H1 (cell line): ENCODE data around the gene DFFA. TPM values are rescaled to one million over a fixed set of nuclear protein-coding genes. Genes with fewer than 3 reads are reported as not detected.

Source experiments
- CTCF ChIA-PET: fragments of 300-600 bp; sonication (Branson Sonifier 250); formaldehyde crosslinking; loops from one replicate; lab custom pipeline; 2021; ENCODE audit not compliant: partially characterized antibody; lab: Charles Lee
- POLR2A ChIA-PET: fragments of 300-600 bp; sonication (Branson Sonifier 250); formaldehyde crosslinking; loops from one replicate; lab custom pipeline; 2021; ENCODE audit warnings: inconsistent platforms; ENCODE audit not compliant: partially characterized antibody; lab: Charles Lee
- DNase-seq, 2 experiments: peaks; one replicate each; pipeline versions ENCODE4 v3.0.0 to v3.0.0-alpha.2; 2010 to 2022; ENCODE audit warnings: low spot score in 2 of 2, low read depth in 1 of 2, mixed read lengths in 1 of 2
- FAIRE-seq: peaks from 2 replicates; lab custom pipeline; 2011; peaks lifted over from hg19 to GRCh38; lab: Jason Lieb, UNC
- H2AFZ ChIP-seq: 2 replicates; pipeline ENCODE4 v1.8.1; 2012; ENCODE audit warnings: low read length, inconsistent platforms
- H2AK5ac ChIP-seq: 2 replicates; pipeline ENCODE4 v1.6.1; 2013; ENCODE audit warnings: low read depth, low read length
- H2BK120ac ChIP-seq: replicated peaks from 2 replicates; pipeline ENCODE3; 2013; ENCODE audit warnings: low read depth, low read length, inconsistent platforms
- H2BK12ac ChIP-seq: 2 replicates; pipeline ENCODE4 v1.6.1; 2013; ENCODE audit warnings: low read depth, low read length
- H2BK15ac ChIP-seq: 2 replicates; pipeline ENCODE4 v1.6.1; 2013; ENCODE audit warnings: low read length
- H2BK20ac ChIP-seq: 2 replicates; pipeline ENCODE4 v1.6.1; 2013; ENCODE audit warnings: low read length
- H2BK5ac ChIP-seq: 2 replicates; pipeline ENCODE4 v1.6.1; 2013; ENCODE audit warnings: low read depth, low read length
- H3K14ac ChIP-seq: 2 replicates; pipeline ENCODE4 v1.6.1; 2013; ENCODE audit warnings: inconsistent platforms; ENCODE audit not compliant: insufficient read length
- H3K18ac ChIP-seq: 2 replicates; pipeline ENCODE4 v1.6.1; 2013; ENCODE audit warnings: low read length; ENCODE audit errors: extremely low read depth
- H3K23ac ChIP-seq: 2 replicates; pipeline ENCODE4 v1.6.1; 2013; ENCODE audit warnings: inconsistent platforms; ENCODE audit not compliant: insufficient read length
- H3K23me2 ChIP-seq: 2 replicates; pipeline ENCODE4 v1.6.1; 2013; ENCODE audit warnings: low read depth, low read length
- H3K27ac ChIP-seq: 2 replicates; pipeline ENCODE4 v1.6.1; 2011; ENCODE audit warnings: low read depth, low read length, inconsistent platforms
- H3K27me3 ChIP-seq, 4 experiments: replicated peaks in 1 of 4; 1 replicate in 1 of 4; 2 replicates in 3 of 4; pipeline versions ENCODE4 v1.6.1 to v1.8.1; 2011 to 2013; ENCODE audit warnings: low read length in 3 of 4, mild to moderate bottlenecking in 3 of 4, inconsistent platforms in 2 of 4, mixed read lengths in 2 of 4, moderate library complexity in 1 of 4; ENCODE audit not compliant: control insufficient read depth in 3 of 4, insufficient read depth in 3 of 4; ENCODE audit errors: extremely low read depth in 1 of 4
- H3K36me3 ChIP-seq, 4 experiments: 2 replicates each; pipeline versions ENCODE4 v1.6.1 to v1.8.1; 2011 to 2013; ENCODE audit warnings: mild to moderate bottlenecking in 4 of 4, low read length in 3 of 4, moderate library complexity in 2 of 4, control low read depth in 1 of 4, inconsistent platforms in 1 of 4; ENCODE audit not compliant: insufficient read depth in 4 of 4, control insufficient read depth in 2 of 4
- H3K4ac ChIP-seq: replicated peaks from 2 replicates; pipeline ENCODE3; 2013; ENCODE audit warnings: low read length, low read depth, mixed read lengths, inconsistent platforms; ENCODE audit not compliant: insufficient read length
- H3K4me1 ChIP-seq, 4 experiments: replicated peaks in 1 of 4; 1 replicate in 1 of 4; 2 replicates in 3 of 4; pipeline versions ENCODE4 v1.6.1 to v1.8.1; 2011 to 2013; ENCODE audit warnings: low read length in 3 of 4, inconsistent platforms in 2 of 4, mixed read lengths in 1 of 4; ENCODE audit not compliant: insufficient read depth in 4 of 4, control insufficient read depth in 3 of 4
- H3K4me2 ChIP-seq, 2 experiments: 2 replicates each; pipeline versions ENCODE4 v1.6.1 to v1.8.1; 2011 to 2013; ENCODE audit warnings: low read depth in 2 of 2, low read length in 2 of 2, control low read depth in 1 of 2, inconsistent platforms in 1 of 2, mild to moderate bottlenecking in 1 of 2; ENCODE audit not compliant: insufficient read depth in 1 of 2
- H3K4me3 ChIP-seq, 4 experiments: fragments of 200-600, 300-600 bp in 1 of 4; sonication (generic), shearing (Covaris generic), sonication (Bioruptor Twin) in 1 of 4; 2 replicates each; pipeline versions ENCODE4 v1.5.1 to v1.8.1; 2011 to 2016; ENCODE audit warnings: low read length in 4 of 4, low read depth in 3 of 4, control low read depth in 2 of 4, inconsistent platforms in 2 of 4, mild to moderate bottlenecking in 2 of 4, mixed read lengths in 1 of 4, moderate library complexity in 1 of 4; ENCODE audit not compliant: insufficient read depth in 2 of 4; ENCODE audit errors: extremely low read depth in 1 of 4
- H3K56ac ChIP-seq: replicated peaks from 2 replicates; pipeline ENCODE3; 2013; ENCODE audit warnings: low read depth, mild to moderate bottlenecking, mixed read lengths, low read length, inconsistent platforms; ENCODE audit not compliant: insufficient read length
- H3K79me1 ChIP-seq: 2 replicates; pipeline ENCODE4 v1.6.1; 2013; ENCODE audit warnings: low read depth, low read length, control low read depth
- H3K79me2 ChIP-seq, 2 experiments: 2 replicates each; pipeline versions ENCODE4 v1.6.1 to v1.8.1; 2012 to 2013; ENCODE audit warnings: low read length in 2 of 2, mild to moderate bottlenecking in 2 of 2, inconsistent platforms in 1 of 2; ENCODE audit not compliant: insufficient read depth in 2 of 2, control insufficient read depth in 1 of 2
- H3K9ac ChIP-seq, 4 experiments: replicated peaks in 1 of 4; 1 replicate in 1 of 4; 2 replicates in 3 of 4; pipeline versions ENCODE4 v1.6.1 to v1.8.1; 2011 to 2013; ENCODE audit warnings: low read depth in 3 of 4, low read length in 3 of 4, control low read depth in 2 of 4, mild to moderate bottlenecking in 2 of 4, moderate library complexity in 2 of 4, inconsistent platforms in 1 of 4; ENCODE audit errors: extremely low read depth in 1 of 4
- H3K9me3 ChIP-seq, 2 experiments: 2 replicates each; pipeline versions ENCODE4 v1.6.1 to v1.8.1; 2012 to 2013; ENCODE audit warnings: mild to moderate bottlenecking in 2 of 2, moderate library complexity in 2 of 2, control low read depth in 1 of 2, inconsistent platforms in 1 of 2, low read depth in 1 of 2, low read length in 1 of 2, mixed read lengths in 1 of 2; ENCODE audit not compliant: insufficient read depth in 2 of 2
- H4K20me1 ChIP-seq, 2 experiments: replicated peaks in 1 of 2; 2 replicates each; pipeline versions ENCODE3 to v1.8.1; 2011 to 2013; ENCODE audit warnings: inconsistent platforms in 2 of 2, low read length in 2 of 2, mild to moderate bottlenecking in 1 of 2; ENCODE audit not compliant: insufficient read depth in 2 of 2, control insufficient read depth in 1 of 2
- H4K5ac ChIP-seq: 2 replicates; pipeline ENCODE4 v1.6.1; 2013; ENCODE audit warnings: low read length, low read depth, mixed read lengths, inconsistent platforms; ENCODE audit not compliant: insufficient read length
- H4K8ac ChIP-seq: 2 replicates; pipeline ENCODE4 v1.8.0; 2013; ENCODE audit warnings: mild to moderate bottlenecking, moderate library complexity, low read length, inconsistent platforms; ENCODE audit not compliant: insufficient read depth; ENCODE audit errors: extremely low read depth
- H4K91ac ChIP-seq: replicated peaks from 2 replicates; pipeline ENCODE3; 2013; ENCODE audit warnings: low read length, mixed read lengths, inconsistent platforms; ENCODE audit not compliant: insufficient read length
- CREB1 ChIP-seq: IDR thresholded peaks from 2 replicates; pipeline ENCODE4 v1.6.1; 2012; ENCODE audit warnings: inconsistent platforms
- GABPA ChIP-seq: IDR thresholded peaks from 2 replicates; pipeline ENCODE4 v1.6.1; 2011; ENCODE audit warnings: mild to moderate bottlenecking, low read length, moderate library complexity, borderline replicate concordance; ENCODE audit not compliant: insufficient read depth
- SP2 ChIP-seq: IDR thresholded peaks from 2 replicates; pipeline ENCODE4 v1.6.1; 2012; ENCODE audit warnings: mild to moderate bottlenecking, low read length, inconsistent platforms
- ZNF274 ChIP-seq: IDR thresholded peaks from 2 replicates; pipeline ENCODE4 v1.7.0; 2012; ENCODE audit warnings: low read length, borderline replicate concordance; ENCODE audit errors: extremely low read depth
- WGBS, 2 experiments: shearing (Covaris generic) in 1 of 2; methylation state at CpG; one replicate each; pipeline versions ENCODE4 v1.1.6 to v1.1.7; 2013 to 2015; ENCODE audit warnings: low lambda C conversion rate in 2 of 2, mixed read lengths in 2 of 2, inconsistent platforms in 1 of 2, low coverage in 1 of 2, missing lambda C conversion rate in 1 of 2; ENCODE audit not compliant: insufficient replicate concordance in 2 of 2, insufficient coverage in 1 of 2, insufficient read length in 1 of 2; ENCODE audit errors: extremely low coverage in 1 of 2, missing lambda C conversion rate in 1 of 2; 5-methylcytosine and 5-hydroxymethylcytosine counted together
- polyA plus RNA-seq, 7 experiments: library from polyadenylated mRNA; depleted of rRNA in 3 of 7; stranded (reverse) in 5 of 7; unstranded in 2 of 7; fragments of >200 nt in 5 of 7; fragments of 200-250 nt in 2 of 7; gene quantifications; 1 replicate in 5 of 7; 2 replicates in 1 of 7; 4 replicates in 1 of 7; pipeline versions ENCODE4 v1.2.1 to v1.2.3, GENCODE V29; 2011 to 2013; ENCODE audit warnings: missing spikeins in 2 of 7, mixed read lengths in 2 of 7
- total RNA-seq: library from RNA; stranded (reverse); fragmentation: NEBNext Ultra II Directional; extraction: Animal tissue kit (Norgen Biotek cat#: 25700); gene quantifications from 2 replicates; pipeline ENCODE4 v1.2.1, GENCODE V29; 2021
- TF ChIP-seq, protein P1 (sequence below): IDR thresholded peaks from 2 replicates; pipeline ENCODE4 v1.6.1; 2012; ENCODE audit warnings: inconsistent platforms

DFFA gene
- total and polyA plus RNA-seq, 2 of the 8 experiments (the other 6 are each of a cell fraction or from before 2014, with no cell fraction given), result 34.3 to 79.9 TPM

GRCh38 chr1:10450156-10450814 lies 22.0 kb downstream of the DFFA start:
- Histone ChIP-seq H4K20me1 (peaks cover 0 to 4% of the 10 kb centered on the region in 2 experiments), H3K4ac (no peak overlapping the region), H3K9me3 (no peaks in the 10 kb centered on the region), H3K36me3 (no peaks in the 10 kb centered on the region), H3K23ac (no peak overlapping the region), H4K5ac (no peak overlapping the region), H2BK120ac (no peak overlapping the region), H3K27me3 (no peaks in the 10 kb centered on the region), H4K91ac (no peak overlapping the region), H2BK12ac (no peak overlapping the region), H2BK20ac (no peak overlapping the region), H3K9ac (no peak overlapping the region), H2AK5ac (no peak overlapping the region), H3K27ac (no peak overlapping the region), H2BK5ac (peak overlapping the region; percentile 6; the same call in 1 of the 2 replicates), H3K14ac (no peak overlapping the region), H2AFZ (no peak overlapping the region), H3K23me2 (no peaks in the 10 kb centered on the region), H3K18ac (no peak overlapping the region), H3K4me2 (no peak overlapping the region), H2BK15ac (peak overlapping the region; percentile 14; the same call in 1 of the 2 replicates), H4K8ac (peak overlapping the region; percentile 82; the same call in 1 of the 2 replicates), H3K79me1 (no peaks in the 10 kb centered on the region), H3K56ac (no peak overlapping the region), H3K79me2 (no peaks in the 10 kb centered on the region), H3K4me3 (no peak overlapping the region), H3K4me1 (peaks cover 0 to 9% (median 5%) of the 10 kb centered on the region in 4 experiments; a peak in 5 of 7 replicates)
- TF ChIP-seq CREB1 (no peak), SP2 (no peak), ZNF274 (no peak), GABPA (no peak)
- TF ChIP-seq, protein P1, sequence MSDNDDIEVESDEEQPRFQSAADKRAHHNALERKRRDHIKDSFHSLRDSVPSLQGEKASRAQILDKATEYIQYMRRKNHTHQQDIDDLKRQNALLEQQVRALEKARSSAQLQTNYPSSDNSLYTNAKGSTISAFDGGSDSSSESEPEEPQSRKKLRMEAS, result no peak
- DNase-seq (no peak), FAIRE-seq (no peak)
- ChIA-PET POLR2A (interaction anchor here (0.6 to 2.5 kb wide), 10 partner anchors 9 to 1454 kb away, joined by 3 to 29 read pairs (median 4); partner anchors contain the start of genes CENPS and PEX14), CTCF (interaction anchor here (0.7 to 2.0 kb wide), 5 partner anchors 12 to 164 kb away, joined by 3 to 12 read pairs (median 4); no protein-coding TSS in a partner anchor)
- WGBS, 2 experiments, result 90% methylated on average over 21 of the region's 21 CpGs; no CpG with 5 or more reads in 1 of the 2 experiments
